MM.1S (cell line): ENCODE results near the gene PPP6R3.

ENCODE experiments used
- CTCF ChIP-seq: fragments of 300-600 bp; sonication (generic); IDR thresholded peaks from 2 replicates; pipeline ENCODE4 v1.5.1; 2016; ENCODE audit warnings: antibody characterized with exemption, low read length, mixed read lengths
- EZH2phosphoT487 ChIP-seq: fragments of 300-600 bp; sonication (generic); IDR thresholded peaks from 2 replicates; pipeline ENCODE4 v1.6.1; 2018; ENCODE audit warnings: antibody characterized with exemption, low read length

GRCh38 chr11:68413591-68413999, 47.0 kb upstream of the PPP6R3 start:
- no peak for TF ChIP-seq EZH2phosphoT487
- no peak for TF ChIP-seq CTCF
